Progenitor cell of endocrine pancreas (in vitro differentiated cells): ENCODE data around the gene SFI1. TPM values are rescaled to one million over a fixed set of nuclear protein-coding genes. Genes with fewer than 3 reads are reported as not detected.

Source experiments
- DNase-seq: peaks from one replicate; pipeline ENCODE4 v3.0.0; 2021; ENCODE audit warnings: low spot score; ENCODE audit not compliant: unreplicated experiment
- H3K27ac Mint-ChIP-seq: 2 replicates; pipeline ENCODE4 v1.8.0; 2021; ENCODE audit warnings: mild to moderate bottlenecking, moderate library complexity, mixed read lengths
- H3K27me3 Mint-ChIP-seq: 2 replicates; pipeline ENCODE4 v1.8.0; 2021; ENCODE audit warnings: mixed read lengths
- H3K36me3 Mint-ChIP-seq: 2 replicates; pipeline ENCODE4 v1.8.0; 2022; ENCODE audit warnings: mixed read lengths; ENCODE audit not compliant: insufficient read depth
- H3K4me1 Mint-ChIP-seq: 2 replicates; pipeline ENCODE4 v1.8.0; 2021; ENCODE audit warnings: low read depth, mixed read lengths
- H3K4me3 Mint-ChIP-seq: 2 replicates; pipeline ENCODE4 v1.8.0; 2021; ENCODE audit warnings: low read depth, mild to moderate bottlenecking, moderate library complexity, mixed read lengths
- H3K9me3 Mint-ChIP-seq: 2 replicates; pipeline ENCODE4 v1.8.0; 2021; ENCODE audit warnings: low read depth, mixed read lengths
- CTCF ChIP-seq: fragments of 200-600 bp; sonication (generic); IDR thresholded peaks from one replicate; pipeline ENCODE4 v1.5.0; 2021; ENCODE audit warnings: antibody characterized with exemption, mild to moderate bottlenecking; ENCODE audit not compliant: unreplicated experiment
- total RNA-seq: library from RNA; stranded (reverse); gene quantifications from 2 replicates; pipeline ENCODE4 v1.2.1, GENCODE V29; 2021

Gene SFI1
- total RNA-seq, 1 donor from 2014 or later, result 66.3 TPM

DNA sequence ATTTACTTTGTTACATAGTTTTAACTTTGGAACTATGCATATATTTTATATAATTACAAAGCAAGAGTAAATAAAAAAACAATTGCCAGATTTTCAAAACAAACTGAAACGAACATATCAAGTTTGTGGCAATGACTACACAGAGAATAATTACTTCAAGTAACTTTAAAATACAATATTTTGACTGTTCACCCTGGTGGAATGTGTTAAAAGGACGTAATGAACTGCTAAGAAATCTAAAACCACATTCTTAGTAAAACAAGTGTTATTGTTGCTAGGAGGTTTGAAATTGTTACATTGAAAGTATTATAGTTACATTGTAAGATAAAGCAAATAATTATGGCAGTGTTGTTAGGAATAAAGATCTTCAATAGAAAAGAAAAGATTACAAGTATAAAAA, 71.4 kb downstream of the SFI1 start:
- H3K27me3 Mint-ChIP-seq, result no peaks in the 10 kb centered on the region
- TF ChIP-seq CTCF, result no peak
- peaks cover 2% of the 10 kb centered on the region for H3K4me1 Mint-ChIP-seq
- no peak for DNase-seq
- H3K9me3 Mint-ChIP-seq, result no peaks in the 10 kb centered on the region
- H3K4me3 Mint-ChIP-seq, result no peak overlapping the region
- peaks cover 8% of the 10 kb centered on the region for H3K36me3 Mint-ChIP-seq
- H3K27ac Mint-ChIP-seq, result no peak overlapping the region

- H3K4me1 Mint-ChIP-seq, result peaks cover 2% of the 10 kb centered on the region
- no peak overlapping the region for H3K27ac Mint-ChIP-seq
- DNase-seq, result no peak
- H3K9me3 Mint-ChIP-seq, result no peaks in the 10 kb centered on the region
- no peaks in the 10 kb centered on the region for H3K27me3 Mint-ChIP-seq
- H3K36me3 Mint-ChIP-seq, result peaks cover 6% of the 10 kb centered on the region
- H3K4me3 Mint-ChIP-seq, result no peak overlapping the region
- TF ChIP-seq CTCF, result no peak
Measured at GRCh38 chr22:31569126-31569525, 72.8 kb downstream of the SFI1 start.

- DNase-seq, result no peak
- peaks cover 2% of the 10 kb centered on the region for H3K4me1 Mint-ChIP-seq
- no peaks in the 10 kb centered on the region for H3K9me3 Mint-ChIP-seq
- no peak overlapping the region for H3K4me3 Mint-ChIP-seq
- TF ChIP-seq CTCF, result no peak
- H3K27ac Mint-ChIP-seq, result no peak overlapping the region
- peaks cover 11% of the 10 kb centered on the region for H3K36me3 Mint-ChIP-seq
- H3K27me3 Mint-ChIP-seq, result no peaks in the 10 kb centered on the region
Measured at GRCh38 chr22:31572939-31573338, 76.6 kb downstream of the SFI1 start.

DNA sequence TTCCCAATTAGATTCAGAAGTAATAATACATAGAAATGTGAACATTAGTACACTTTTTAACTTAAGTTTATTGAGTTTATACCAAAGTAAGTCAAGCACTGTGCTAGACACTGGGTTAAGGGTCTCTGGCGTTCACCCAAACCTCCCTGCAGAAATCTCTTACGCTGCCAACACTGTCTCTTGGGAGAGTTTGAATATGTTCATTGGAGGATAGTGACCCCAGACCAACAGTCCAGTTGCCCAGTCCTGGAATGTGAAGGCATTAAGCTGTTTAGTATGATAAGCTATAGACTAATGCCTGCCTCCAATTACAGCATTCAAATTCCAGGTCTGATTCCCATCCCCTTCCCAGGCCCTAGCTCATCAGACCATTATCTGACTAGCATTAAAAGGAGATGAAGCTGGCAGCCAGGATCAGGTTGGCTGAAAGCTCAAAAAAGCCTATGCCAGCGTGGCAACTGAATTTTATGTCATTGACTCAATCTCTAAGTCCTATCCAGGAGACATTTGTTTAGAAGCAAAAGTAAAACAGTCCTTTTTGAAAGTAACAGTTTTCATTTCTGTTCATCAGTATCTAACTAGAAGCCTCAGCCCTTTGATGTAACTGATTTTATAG, 77.8 kb downstream of the SFI1 start:
- Mint-ChIP-seq H3K27me3 (no peaks in the 10 kb centered on the region), H3K27ac (no peak overlapping the region)
- no peak for DNase-seq

GRCh38 chr22:31575190-31575589, 78.9 kb downstream of the SFI1 start:
- Mint-ChIP-seq H3K27ac (no peak overlapping the region), H3K4me3 (no peak overlapping the region), H3K27me3 (no peaks in the 10 kb centered on the region), H3K4me1 (peaks cover 7% of the 10 kb centered on the region), H3K36me3 (peaks cover 11% of the 10 kb centered on the region), H3K9me3 (no peaks in the 10 kb centered on the region)
- TF ChIP-seq CTCF, result no peak
- no peak for DNase-seq

More for the DNA sequence above, 77.8 kb downstream of the SFI1 start:
- Mint-ChIP-seq H3K4me1 (peaks cover 2% of the 10 kb centered on the region), H3K4me3 (no peak overlapping the region), H3K36me3 (peaks cover 11% of the 10 kb centered on the region), H3K9me3 (no peaks in the 10 kb centered on the region)
- no peak for TF ChIP-seq CTCF
